Activated CD4-positive, alpha-beta T cell treated with anti-CD3 and anti-CD28 coated beads, Interleukin-10, Interleukin-2, amounts not matched to agents 100 ng/mL and 50 ng/mL, durations not matched to agents 16 hours and 8 hours (primary cell): ENCODE results near the gene DRD2.

Experiments
- DNase-seq: peaks from one replicate; pipeline ENCODE4 v3.0.0-alpha.2; 2020

DRD2 gene

GRCh38 chr11:113363406-113363805 is 111.8 kb downstream of the DRD2 start:
- DNase-seq = no peak
